Measurements from ENCODE around the gene MBOAT7. TPM values are rescaled to one million over a fixed set of nuclear protein-coding genes. Genes with fewer than 3 reads are reported as not detected.
A peak's percentile ranks its signal among the peaks of the same experiment; 100 is the strongest.

MBOAT7 gene
- total RNA-seq, 1 experiment from 2014 or later: 100 TPM

GRCh38 chr19:54189735-54190502 is 539 bp upstream of the MBOAT7 start:
- DNase-seq: peak; percentile 100
- peaks cover 28 to 54% (median 53%) of the 10 kb centered on the region in 3 experiments for H3K36me3 Mint-ChIP-seq (ENCODE audit: insufficient read depth in 1 of 3, low read depth in 3 of 3)
- peak overlapping the region; percentile 43 for H3K4me2 ChIP-seq (ENCODE audit: insufficient read depth, insufficient read length, low read length)

More at GRCh38 chr19:54189735-54190502, 539 bp upstream of the MBOAT7 start:
- no peak overlapping the region for H3K56ac ChIP-seq (ENCODE audit: insufficient read length, low read depth, low read length)
- no peaks in the 10 kb centered on the region for H3K9me3 Mint-ChIP-seq
- peak overlapping the region; percentile 94 for H3K14ac ChIP-seq (ENCODE audit: insufficient read depth, low read length)
- H3K79me2 ChIP-seq (ENCODE audit: insufficient read depth, low read length): no peaks in the 10 kb centered on the region
- peak overlapping the region; percentile 87 to 93 for H3K4me3 Mint-ChIP-seq
- no peak overlapping the region for H2BK120ac ChIP-seq (ENCODE audit: low read depth, low read length, poor library complexity, severe bottlenecking)
- no peak overlapping the region for H2BK15ac ChIP-seq (ENCODE audit: low read depth, low read length)
- H3K9me3 ChIP-seq (ENCODE audit: control insufficient read depth, low read depth, low read length): no peaks in the 10 kb centered on the region
- WGBS (ENCODE audit: extremely low coverage, insufficient read length, low lambda C conversion rate): no CpG with 5 or more reads among the region's 65 CpGs
- H3K27ac Mint-ChIP-seq: peak overlapping the region; percentile 100
- no peak overlapping the region for H2BK20ac ChIP-seq (ENCODE audit: low read depth, low read length, poor library complexity, severe bottlenecking)
- H3K9ac ChIP-seq (ENCODE audit: extremely low read depth, insufficient read length, low read length): peak overlapping the region; percentile 82
- H3K27me3 Mint-ChIP-seq (ENCODE audit: low read depth): no peaks in the 10 kb centered on the region
- peak overlapping the region; percentile 36 for H4K5ac ChIP-seq (ENCODE audit: insufficient read length, low read depth, low read length)
- peak overlapping the region; percentile 6 for H2BK12ac ChIP-seq (ENCODE audit: insufficient read length, low read depth, low read length)
- H2AFZ ChIP-seq (ENCODE audit: low read length): no peak overlapping the region
- H4K20me1 ChIP-seq (ENCODE audit: control insufficient read depth, insufficient read depth, insufficient read length): peaks cover 3% of the 10 kb centered on the region
- H4K8ac ChIP-seq (replicated peaks; ENCODE audit: insufficient read length, low read depth, low read length): no peak overlapping the region
- TF ChIP-seq, protein P1, sequence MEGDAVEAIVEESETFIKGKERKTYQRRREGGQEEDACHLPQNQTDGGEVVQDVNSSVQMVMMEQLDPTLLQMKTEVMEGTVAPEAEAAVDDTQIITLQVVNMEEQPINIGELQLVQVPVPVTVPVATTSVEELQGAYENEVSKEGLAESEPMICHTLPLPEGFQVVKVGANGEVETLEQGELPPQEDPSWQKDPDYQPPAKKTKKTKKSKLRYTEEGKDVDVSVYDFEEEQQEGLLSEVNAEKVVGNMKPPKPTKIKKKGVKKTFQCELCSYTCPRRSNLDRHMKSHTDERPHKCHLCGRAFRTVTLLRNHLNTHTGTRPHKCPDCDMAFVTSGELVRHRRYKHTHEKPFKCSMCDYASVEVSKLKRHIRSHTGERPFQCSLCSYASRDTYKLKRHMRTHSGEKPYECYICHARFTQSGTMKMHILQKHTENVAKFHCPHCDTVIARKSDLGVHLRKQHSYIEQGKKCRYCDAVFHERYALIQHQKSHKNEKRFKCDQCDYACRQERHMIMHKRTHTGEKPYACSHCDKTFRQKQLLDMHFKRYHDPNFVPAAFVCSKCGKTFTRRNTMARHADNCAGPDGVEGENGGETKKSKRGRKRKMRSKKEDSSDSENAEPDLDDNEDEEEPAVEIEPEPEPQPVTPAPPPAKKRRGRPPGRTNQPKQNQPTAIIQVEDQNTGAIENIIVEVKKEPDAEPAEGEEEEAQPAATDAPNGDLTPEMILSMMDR (conservative IDR thresholded peaks at IDR 0.05): no peak
- peaks cover 3% of the 10 kb centered on the region; the same call in 1 of the 2 replicates for H3K4me1 ChIP-seq (ENCODE audit: insufficient read depth, low read length)
- no peaks in the 10 kb centered on the region for H3K79me1 ChIP-seq (ENCODE audit: insufficient read depth, low read depth, low read length, poor library complexity, severe bottlenecking)
- no peak overlapping the region for H3K23ac ChIP-seq (ENCODE audit: insufficient read length, low read depth, low read length)
- peaks cover 13 to 29% of the 10 kb centered on the region in 2 experiments for H3K4me1 Mint-ChIP-seq
- H3K23me2 ChIP-seq (ENCODE audit: insufficient read length, low read depth, low read length, poor library complexity, severe bottlenecking): peaks cover 11% of the 10 kb centered on the region
- peak overlapping the region; percentile 80 for H3K27ac ChIP-seq (ENCODE audit: insufficient read length, low read depth, low read length)
- no peak overlapping the region for H2AK5ac ChIP-seq (ENCODE audit: insufficient read length, low read length)
- no peak overlapping the region for H3T11ph ChIP-seq (ENCODE audit: low read length)
- no peaks in the 10 kb centered on the region for H3K27me3 ChIP-seq (ENCODE audit: insufficient read depth, low read length)
- H3K4ac ChIP-seq (ENCODE audit: low read depth, low read length): no peak overlapping the region; the same call in 1 of the 2 replicates
- H3K18ac ChIP-seq (ENCODE audit: insufficient read length, low read depth, low read length): peak overlapping the region; percentile 94
- peak overlapping the region; percentile 42 for H2BK5ac ChIP-seq (ENCODE audit: insufficient read length, low read length)
- H4K91ac ChIP-seq (ENCODE audit: insufficient read length, low read depth, low read length): no peak overlapping the region

All from H9 (cell line).